CD4-positive, alpha-beta T cell (primary cell): ENCODE data around the gene CSTF3. TPM values are rescaled to one million over a fixed set of nuclear protein-coding genes. Genes with fewer than 3 reads are reported as not detected.

Source experiments
- ATAC-seq: fragments of 200-7000 bp; cut with Tn5 transposase; one replicate; pipeline ENCODE4 v1.10.0; 2022; ENCODE audit warnings: mild to moderate bottlenecking; ENCODE audit not compliant: poor library complexity
- CTCF ChIA-PET: fragments of 350-600 bp; sonication (Branson Sonifier 250); formaldehyde crosslinking; loops from one replicate; lab custom pipeline; 2021; ENCODE audit warnings: antibody characterized with exemption, inconsistent platforms; lab: Charles Lee
- POLR2A ChIA-PET: fragments of 350-600 bp; sonication (Branson Sonifier 250); formaldehyde crosslinking; loops from one replicate; lab custom pipeline; 2021; ENCODE audit warnings: antibody characterized with exemption, inconsistent platforms; lab: Charles Lee
- DNase-seq, 14 experiments: peaks; one replicate each; pipeline ENCODE4 v3.0.0-alpha.2; 2013 to 2020; ENCODE audit warnings: mixed read lengths in 2 of 14
- H3K27ac ChIP-seq, 2 donors: one replicate each; pipeline versions ENCODE4 v1.5.1 to v1.7.0; 2013; ENCODE audit warnings: low read length in 2 of 2, low read depth in 1 of 2, mild to moderate bottlenecking in 1 of 2
- H3K27me3 ChIP-seq, 2 experiments: 1 replicate in 1 of 2; 2 replicates in 1 of 2; pipeline versions ENCODE4 v1.6.1 to v1.7.0; 2013; ENCODE audit warnings: low read length in 2 of 2, control low read depth in 1 of 2, mild to moderate bottlenecking in 1 of 2, moderate library complexity in 1 of 2; ENCODE audit not compliant: insufficient read depth in 2 of 2, control insufficient read depth in 1 of 2
- H3K36me3 ChIP-seq: one replicate; pipeline ENCODE4 v1.6.1; 2013; ENCODE audit warnings: low read length, control low read depth; ENCODE audit not compliant: insufficient read depth
- H3K4me1 ChIP-seq: one replicate; pipeline ENCODE4 v1.6.1; 2013; ENCODE audit warnings: low read length, control low read depth; ENCODE audit not compliant: insufficient read depth
- H3K4me3 ChIP-seq: one replicate; pipeline ENCODE4 v1.5.1; 2013; ENCODE audit warnings: mild to moderate bottlenecking, low read length, moderate library complexity
- H3K9me3 ChIP-seq, 2 experiments: 1 replicate in 1 of 2; 2 replicates in 1 of 2; pipeline versions ENCODE4 v1.6.1 to v1.7.0; 2013; ENCODE audit warnings: low read length in 2 of 2, mild to moderate bottlenecking in 2 of 2, control low read depth in 1 of 2, moderate library complexity in 1 of 2; ENCODE audit not compliant: control insufficient read depth in 1 of 2, insufficient read depth in 1 of 2
- H3K27ac Mint-ChIP-seq: one replicate; pipeline ENCODE4 v1.8.0; 2020; ENCODE audit warnings: mixed read lengths
- H3K27me3 Mint-ChIP-seq: one replicate; pipeline ENCODE4 v1.8.0; 2021; ENCODE audit warnings: mixed read lengths
- H3K36me3 Mint-ChIP-seq: one replicate; pipeline ENCODE4 v1.8.0; 2021; ENCODE audit warnings: low read depth, mixed read lengths
- H3K4me1 Mint-ChIP-seq: one replicate; pipeline ENCODE4 v1.8.0; 2021; ENCODE audit warnings: low read depth, mixed read lengths
- H3K4me3 Mint-ChIP-seq: one replicate; pipeline ENCODE4 v1.8.0; 2020; ENCODE audit warnings: mild to moderate bottlenecking, mixed read lengths
- H3K9me3 Mint-ChIP-seq: one replicate; pipeline ENCODE4 v1.8.0; 2020; ENCODE audit warnings: mixed read lengths
- intact Hi-C, 2 experiments: fragments of 100-400 bp; cut with DNase I in 1 of 2; cut with micrococcal nuclease in 1 of 2; formaldehyde crosslinking; loops; one replicate each; pipeline versions ENCODE4 v1.15.1 to v1.9.0; 2023 to 2025; cut with DNase I, micrococcal nuclease
- total RNA-seq, 174 experiments: library from RNA in 2 of 174; stranded (reverse) in 2 of 174; gene quantifications; one replicate each; pipeline ENCODE4 v1.2.3 and lab custom pipeline; 2021 to 2026
- TF ChIP-seq, protein P1 (sequence below): fragments of 200-600 bp; IDR thresholded peaks from one replicate; pipeline ENCODE4 v1.8.0; 2022; ENCODE audit warnings: antibody characterized with exemption, mild to moderate bottlenecking

Gene CSTF3
- total RNA-seq, 2 experiments from 2014 or later, result 6.4 to 9.9 TPM

GRCh38 chr11:33062137-33062536 is 99.1 kb downstream of the CSTF3 start:
- Mint-ChIP-seq H3K36me3 (peaks cover 58% of the 10 kb centered on the region), H3K9me3 (no peaks in the 10 kb centered on the region), H3K27ac (no peak overlapping the region), H3K4me3 (no peak overlapping the region), H3K4me1 (peaks cover 42% of the 10 kb centered on the region), H3K27me3 (no peaks in the 10 kb centered on the region)
- TF ChIP-seq, protein P1, sequence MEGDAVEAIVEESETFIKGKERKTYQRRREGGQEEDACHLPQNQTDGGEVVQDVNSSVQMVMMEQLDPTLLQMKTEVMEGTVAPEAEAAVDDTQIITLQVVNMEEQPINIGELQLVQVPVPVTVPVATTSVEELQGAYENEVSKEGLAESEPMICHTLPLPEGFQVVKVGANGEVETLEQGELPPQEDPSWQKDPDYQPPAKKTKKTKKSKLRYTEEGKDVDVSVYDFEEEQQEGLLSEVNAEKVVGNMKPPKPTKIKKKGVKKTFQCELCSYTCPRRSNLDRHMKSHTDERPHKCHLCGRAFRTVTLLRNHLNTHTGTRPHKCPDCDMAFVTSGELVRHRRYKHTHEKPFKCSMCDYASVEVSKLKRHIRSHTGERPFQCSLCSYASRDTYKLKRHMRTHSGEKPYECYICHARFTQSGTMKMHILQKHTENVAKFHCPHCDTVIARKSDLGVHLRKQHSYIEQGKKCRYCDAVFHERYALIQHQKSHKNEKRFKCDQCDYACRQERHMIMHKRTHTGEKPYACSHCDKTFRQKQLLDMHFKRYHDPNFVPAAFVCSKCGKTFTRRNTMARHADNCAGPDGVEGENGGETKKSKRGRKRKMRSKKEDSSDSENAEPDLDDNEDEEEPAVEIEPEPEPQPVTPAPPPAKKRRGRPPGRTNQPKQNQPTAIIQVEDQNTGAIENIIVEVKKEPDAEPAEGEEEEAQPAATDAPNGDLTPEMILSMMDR, result no peak
- Histone ChIP-seq H3K4me1 (peaks cover 19% of the 10 kb centered on the region), H3K36me3 (peaks cover 41% of the 10 kb centered on the region), H3K4me3 (no peak overlapping the region), H3K9me3 (no peaks in the 10 kb centered on the region), H3K27me3 (no peaks in the 10 kb centered on the region), H3K27ac (no peak overlapping the region)
- DNase-seq (no peak), ATAC-seq (no peak)
- CTCF ChIA-PET, result interaction anchor here (1.9 kb wide), 1 partner anchor 107 kb away, joined by 4 read pairs; no protein-coding TSS in a partner anchor
- intact Hi-C loops, result loop anchor here in 1 of 2 experiments (10.0 kb wide), 2 partner anchors 57 to 177 kb away; no protein-coding TSS in a partner anchor
- POLR2A ChIA-PET, result interaction anchor here (0.7 kb wide), 1 partner anchor 23 kb away, joined by 3 read pairs; the partner anchor contains the start of gene TCP11L1

GRCh38 chr11:33060271-33060670 is 101.0 kb downstream of the CSTF3 start:
- ATAC-seq, result no peak
- Histone ChIP-seq H3K27me3 (no peaks in the 10 kb centered on the region), H3K4me3 (no peak overlapping the region), H3K27ac (no peak overlapping the region), H3K36me3 (peaks cover 26% of the 10 kb centered on the region), H3K4me1 (peaks cover 16% of the 10 kb centered on the region), H3K9me3 (no peaks in the 10 kb centered on the region)
- H3K9me3 Mint-ChIP-seq, result no peaks in the 10 kb centered on the region
- ChIA-PET POLR2A (interaction anchor here (1.0 kb wide), 1 partner anchor 22 kb away, joined by 4 read pairs; no protein-coding TSS in a partner anchor), CTCF (no interaction called here)
- no peak overlapping the region for H3K4me3 Mint-ChIP-seq
- intact Hi-C loops, result loop anchor here in 1 of 2 experiments (10.0 kb wide), 2 partner anchors 55 to 175 kb away; no protein-coding TSS in a partner anchor
- H3K4me1 Mint-ChIP-seq, result peaks cover 35% of the 10 kb centered on the region
- no peaks in the 10 kb centered on the region for H3K27me3 Mint-ChIP-seq
- TF ChIP-seq, protein P1, result no peak
- H3K36me3 Mint-ChIP-seq, result peaks cover 46% of the 10 kb centered on the region
- peak overlapping the region; percentile 5 for H3K27ac Mint-ChIP-seq
- DNase-seq, result no peak

- Histone ChIP-seq H3K4me3 (no peak overlapping the region), H3K36me3 (peaks cover 32% of the 10 kb centered on the region), H3K9me3 (no peaks in the 10 kb centered on the region), H3K27me3 (no peaks in the 10 kb centered on the region), H3K4me1 (peaks cover 8% of the 10 kb centered on the region), H3K27ac (no peak overlapping the region)
- Mint-ChIP-seq H3K27me3 (no peaks in the 10 kb centered on the region), H3K36me3 (peaks cover 46% of the 10 kb centered on the region), H3K4me3 (no peak overlapping the region), H3K9me3 (no peaks in the 10 kb centered on the region), H3K27ac (peak overlapping the region; percentile 5), H3K4me1 (peaks cover 30% of the 10 kb centered on the region)
- TF ChIP-seq, protein P1, result no peak
- POLR2A ChIA-PET, result no interaction called here
- intact Hi-C loops, result loop anchor here in 1 of 2 experiments (10.0 kb wide), 2 partner anchors 55 to 175 kb away; no protein-coding TSS in a partner anchor
- CTCF ChIA-PET, result no interaction called here
- DNase-seq, result no peak
- no peak for ATAC-seq
These were observed 101.8 kb downstream of the CSTF3 start for GRCh38 chr11:33059331-33060007.
